ENCODE data around the gene EPB41L2.
"Not testable (repeated sequence)": the region's sequence is repeated elsewhere in the genome, so short reads cannot be mapped to it uniquely, and the experiment has no call there.

EPB41L2 gene

GRCh38 chr6:130801368-130801767, 261.7 kb downstream of the EPB41L2 start:
- not testable (repeated sequence) for DNase-seq (ENCODE audit: low read depth, low spot score)

GRCh38 chr6:130797061-130797460, 266.0 kb downstream of the EPB41L2 start:
- no peak for DNase-seq (ENCODE audit: low read depth, low spot score)

GRCh38 chr6:130796313-130796905, 266.6 kb downstream of the EPB41L2 start:
- no peak for DNase-seq (ENCODE audit: low read depth, low spot score)

DNA sequence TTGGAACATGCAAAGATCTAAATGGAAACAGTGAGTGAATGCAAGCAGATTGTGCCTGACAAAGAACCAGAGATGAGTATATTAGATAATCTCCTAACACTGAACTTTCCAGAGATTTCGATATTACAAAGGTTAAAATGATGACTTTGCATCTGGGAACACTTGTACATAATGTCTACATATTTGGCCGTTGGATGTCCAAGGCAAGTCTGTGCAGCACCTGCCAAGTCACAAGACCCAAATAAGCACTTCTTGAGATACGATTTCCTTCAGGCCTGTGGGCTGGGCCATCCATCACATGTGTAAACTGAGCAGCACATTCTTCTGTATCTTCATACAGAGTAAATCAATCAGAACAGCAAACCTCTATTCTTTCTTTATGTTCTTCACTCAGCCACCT, 268.3 kb downstream of the EPB41L2 start:
- DNase-seq (ENCODE audit: low read depth, low spot score), result no peak

- DNase-seq (ENCODE audit: low read depth, low spot score), result no peak
Observed at GRCh38 chr6:130794010-130794697, 268.9 kb downstream of the EPB41L2 start.
